Right lobe of liver (tissue), 6 donors: ENCODE measurements around the gene SLC7A6OS. TPM values are rescaled to one million over a fixed set of nuclear protein-coding genes. Genes with fewer than 3 reads are reported as not detected.

Experiments used
- ATAC-seq, 4 donors: fragments of 200-7000 bp; cut with Tn5 transposase; one replicate each; pipeline ENCODE4 v1.9.1; 2020; ENCODE audit warnings: mild to moderate bottlenecking in 4 of 4, moderate library complexity in 4 of 4
- DNase-seq, 3 donors: peaks; one replicate each; pipeline ENCODE4 v3.0.0-alpha.2; 2020
- H3K27ac ChIP-seq, 3 donors: fragments of 200-600 bp; one replicate each; pipeline ENCODE4 v1.8.0; 2022
- H3K27me3 ChIP-seq, 2 donors: fragments of 200-600 bp; one replicate each; pipeline ENCODE4 v1.8.0; 2022
- H3K36me3 ChIP-seq, 4 donors: fragments of 200-600 bp; sonication (generic) in 1 of 4; one replicate each; pipeline versions ENCODE4 v1.5.1 to v1.8.0; 2017 to 2022; ENCODE audit warnings: control low read depth in 1 of 4
- H3K4me1 ChIP-seq, 4 donors: fragments of 200-600 bp; sonication (generic) in 1 of 4; one replicate each; pipeline versions ENCODE4 v1.5.1 to v1.8.0; 2017 to 2022; ENCODE audit warnings: control low read depth in 1 of 4
- H3K4me3 ChIP-seq, 3 donors: fragments of 200-600 bp; one replicate each; pipeline ENCODE4 v1.8.0; 2022
- H3K9me3 ChIP-seq, 4 donors: fragments of 200-600 bp; sonication (generic) in 1 of 4; one replicate each; pipeline versions ENCODE4 v1.5.1 to v1.8.0; 2017 to 2022; ENCODE audit warnings: control low read depth in 1 of 4
- POLR2A ChIP-seq: fragments of 450-650 bp; IDR thresholded peaks from one replicate; pipeline ENCODE4 v1.6.1; 2017; ENCODE audit warnings: antibody characterized with exemption, mild to moderate bottlenecking
- WGBS: methylation state at CpG from one replicate; pipeline ENCODE4 v1.1.6; 2018; ENCODE audit warnings: low coverage, low lambda C conversion rate; ENCODE audit not compliant: insufficient coverage; ENCODE audit errors: missing lambda C conversion rate; 5-methylcytosine and 5-hydroxymethylcytosine counted together
- intact Hi-C, 2 donors: fragments of 100-400 bp; cut with DNase I; formaldehyde crosslinking; loops; one replicate each; pipeline versions ENCODE4 v1.11.2 to v1.14.1; 2022
- total RNA-seq, 6 experiments: library from RNA; depleted of rRNA in 2 of 6; stranded (reverse); fragments of >200 nt in 2 of 6; fragmentation: NEBNext Ultra II Directional in 3 of 6; extraction: Animal tissue kit (Norgen Biotek cat#: 25700) in 3 of 6; gene quantifications; one replicate each; pipeline versions ENCODE4 v1.1.0 to v1.2.4, GENCODE V29; 2016 to 2023
- TF ChIP-seq, protein P1 (sequence below), 4 donors: fragments of 200-600 bp in 3 of 4; fragments of 450-650 bp in 1 of 4; IDR thresholded peaks; one replicate each; pipeline versions ENCODE4 v1.5.1 to v1.8.0; 2016 to 2022; ENCODE audit warnings: antibody characterized with exemption in 4 of 4, mild to moderate bottlenecking in 2 of 4
- donor health status: DM: no; HTN: yes; CAD: no.
- donor health status: DM: no; HTN: no; CAD: no.
- donor health status: DM: no; HTN: no; CAD: no.
- donor health status: DM: no; HTN: yes; CAD: no.
- donor health status: DM: no; HTN: yes; CAD: no.

SLC7A6OS gene
- total RNA-seq, 6 experiments from 2014 or later = 4.0 to 5.4 (median 4.8) TPM

DNA sequence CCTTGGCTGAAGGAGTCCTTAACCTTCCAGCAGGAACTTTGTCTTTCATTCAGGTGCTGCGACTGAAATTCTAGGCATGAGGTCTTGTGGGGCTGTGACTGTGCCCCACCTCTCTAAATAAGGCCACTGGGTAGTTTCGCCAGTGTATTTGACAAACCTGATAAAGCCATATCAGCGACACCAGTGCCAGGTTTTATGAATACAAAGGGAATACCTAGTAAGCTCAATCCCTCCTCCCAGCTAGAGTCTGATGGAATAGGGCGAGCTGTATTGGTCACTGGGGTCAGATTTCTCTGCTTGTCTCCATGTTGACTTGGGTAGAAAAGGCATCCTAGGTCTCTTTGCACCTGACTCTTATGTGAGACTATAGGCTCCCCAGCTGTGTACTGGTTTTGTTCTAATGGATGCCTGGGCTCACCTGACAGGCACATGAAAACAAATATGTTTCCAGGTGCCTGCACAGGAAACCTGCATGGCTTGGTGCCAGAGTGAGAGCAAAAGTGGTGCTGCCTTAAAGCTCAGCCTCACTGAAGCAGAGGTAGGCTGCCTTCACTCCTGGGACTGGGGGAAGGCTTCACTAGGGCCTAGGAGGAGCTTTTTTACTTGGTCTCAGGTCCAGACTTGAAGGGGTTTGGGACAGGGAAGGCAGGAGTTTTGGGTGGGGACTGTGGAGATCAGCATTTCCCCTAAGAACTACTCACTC is 38.1 kb downstream of the SLC7A6OS start:
- Histone ChIP-seq H3K4me3 (no peak overlapping the region), H3K27me3 (no peaks in the 10 kb centered on the region), H3K4me1 (no peaks in the 10 kb centered on the region), H3K36me3 (no peaks in the 10 kb centered on the region), H3K9me3 (no peaks in the 10 kb centered on the region), H3K27ac (no peak overlapping the region)
- intact Hi-C loops = no loop called here
- no peak for DNase-seq
- WGBS = 83% methylated on average over 4 of the region's 4 CpGs
- ATAC-seq = no peak
- TF ChIP-seq, protein P1, sequence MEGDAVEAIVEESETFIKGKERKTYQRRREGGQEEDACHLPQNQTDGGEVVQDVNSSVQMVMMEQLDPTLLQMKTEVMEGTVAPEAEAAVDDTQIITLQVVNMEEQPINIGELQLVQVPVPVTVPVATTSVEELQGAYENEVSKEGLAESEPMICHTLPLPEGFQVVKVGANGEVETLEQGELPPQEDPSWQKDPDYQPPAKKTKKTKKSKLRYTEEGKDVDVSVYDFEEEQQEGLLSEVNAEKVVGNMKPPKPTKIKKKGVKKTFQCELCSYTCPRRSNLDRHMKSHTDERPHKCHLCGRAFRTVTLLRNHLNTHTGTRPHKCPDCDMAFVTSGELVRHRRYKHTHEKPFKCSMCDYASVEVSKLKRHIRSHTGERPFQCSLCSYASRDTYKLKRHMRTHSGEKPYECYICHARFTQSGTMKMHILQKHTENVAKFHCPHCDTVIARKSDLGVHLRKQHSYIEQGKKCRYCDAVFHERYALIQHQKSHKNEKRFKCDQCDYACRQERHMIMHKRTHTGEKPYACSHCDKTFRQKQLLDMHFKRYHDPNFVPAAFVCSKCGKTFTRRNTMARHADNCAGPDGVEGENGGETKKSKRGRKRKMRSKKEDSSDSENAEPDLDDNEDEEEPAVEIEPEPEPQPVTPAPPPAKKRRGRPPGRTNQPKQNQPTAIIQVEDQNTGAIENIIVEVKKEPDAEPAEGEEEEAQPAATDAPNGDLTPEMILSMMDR (IDR thresholded peaks at IDR 0.05) = no peak
- TF ChIP-seq POLR2A = no peak

DNA sequence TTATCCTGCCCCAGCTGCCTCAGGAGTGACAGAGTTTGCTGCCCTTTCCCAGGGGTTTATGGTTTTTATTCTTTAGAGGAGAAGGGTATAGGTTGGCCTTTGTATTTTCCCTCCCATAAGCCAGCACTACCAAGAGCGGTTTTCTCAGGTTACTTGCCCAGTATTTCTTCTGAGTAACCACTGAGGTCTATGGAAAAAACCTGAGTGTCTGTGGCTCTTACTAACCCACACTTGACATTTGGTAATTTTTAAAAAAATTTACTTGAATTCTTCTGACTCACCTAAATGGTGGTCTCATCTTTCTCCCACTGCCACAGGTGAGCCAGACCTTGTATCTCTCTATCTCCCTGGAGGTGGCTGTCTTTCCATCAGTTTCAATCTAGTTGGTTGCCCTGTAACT is 40.4 kb downstream of the SLC7A6OS start:
- DNase-seq (no peak), ATAC-seq (no peak)
- Histone ChIP-seq H3K4me1 (peaks cover 0 to 4% (median 0%) of the 10 kb centered on the region in 4 donors), H3K9me3 (no peaks in the 10 kb centered on the region), H3K27me3 (no peaks in the 10 kb centered on the region), H3K27ac (no peak overlapping the region), H3K36me3 (no peaks in the 10 kb centered on the region), H3K4me3 (no peak overlapping the region)
- no peak for TF ChIP-seq POLR2A
- TF ChIP-seq, protein P1 (IDR thresholded peaks at IDR 0.05) = no peak
- intact Hi-C loops = no loop called here
- WGBS = 38% methylated on average over 1 of the region's 1 CpG

DNA sequence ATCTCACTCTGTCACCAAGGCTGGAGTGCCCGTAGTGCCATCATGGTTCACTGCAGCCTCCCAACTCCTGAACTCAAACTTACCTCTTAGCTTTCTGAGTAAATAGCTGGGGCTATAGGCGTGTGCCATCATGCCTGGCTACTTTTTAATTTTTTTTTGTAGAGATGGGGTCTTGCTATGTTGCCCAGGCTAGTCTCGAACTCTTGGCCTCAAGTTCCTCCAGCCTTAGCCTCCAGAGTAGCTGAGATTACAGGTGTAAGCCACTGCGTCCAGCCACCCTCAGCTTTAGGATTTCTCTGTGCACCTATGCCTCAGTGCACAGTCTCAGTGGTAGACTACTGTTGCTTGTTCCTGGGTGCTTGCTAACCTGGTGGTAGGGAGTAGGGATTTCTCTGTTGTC is 41.0 kb downstream of the SLC7A6OS start:
- intact Hi-C loops = no loop called here
- no peak for TF ChIP-seq POLR2A
- TF ChIP-seq, protein P1 (IDR thresholded peaks at IDR 0.05) = no peak
- 75% methylated on average over 3 of the region's 4 CpGs for WGBS

DNA sequence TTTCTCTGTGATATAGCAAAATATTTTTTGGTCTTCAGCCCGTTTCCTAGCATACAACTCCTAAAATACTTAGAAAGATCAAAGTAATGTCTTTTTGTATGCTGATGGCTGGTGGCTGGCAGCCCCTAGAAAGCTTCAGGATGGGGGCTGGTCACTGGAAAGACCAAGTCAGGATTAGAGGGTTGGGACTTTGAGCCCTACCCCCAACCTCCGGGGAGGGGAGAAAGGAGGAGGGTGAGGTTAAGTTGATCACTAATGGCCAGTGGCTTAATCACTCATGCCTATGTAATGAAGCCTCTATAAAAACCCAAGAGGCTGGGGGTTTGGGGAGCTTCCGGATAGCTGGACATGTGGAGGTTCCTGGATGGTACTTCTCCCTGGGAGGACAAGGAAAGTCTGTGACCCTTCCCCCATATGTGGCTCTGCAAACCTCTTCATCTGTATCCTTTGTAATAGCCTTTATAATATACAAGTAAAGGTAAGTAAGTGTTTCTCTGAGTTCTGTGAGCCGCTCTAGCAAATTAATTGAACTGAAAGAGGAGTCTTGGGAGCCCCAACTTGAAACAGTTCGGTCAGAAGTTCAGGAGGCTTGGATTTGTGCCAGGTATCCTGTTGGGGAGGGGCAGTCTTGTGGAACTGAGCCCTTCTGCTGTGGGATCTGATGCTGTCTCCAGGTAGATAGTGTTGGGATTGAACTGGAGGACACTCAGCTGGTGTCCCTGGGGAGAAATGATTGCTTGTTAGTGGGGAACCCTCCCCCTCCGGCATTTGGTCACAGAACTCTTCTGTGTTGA is 42.9 kb downstream of the SLC7A6OS start:
- intact Hi-C loops = no loop called here
- H3K27ac ChIP-seq = no peak overlapping the region
- no peak overlapping the region for H3K4me3 ChIP-seq
- peaks cover 0 to 18% (median 0%) of the 10 kb centered on the region in 4 donors for H3K4me1 ChIP-seq
- no peak for DNase-seq
- TF ChIP-seq, protein P1 (IDR thresholded peaks at IDR 0.05) = no peak
- TF ChIP-seq POLR2A = no peak
- no peaks in the 10 kb centered on the region for H3K27me3 ChIP-seq
- no peak for ATAC-seq
- 57% methylated on average over 5 of the region's 6 CpGs for WGBS
- H3K9me3 ChIP-seq = no peaks in the 10 kb centered on the region
- no peaks in the 10 kb centered on the region for H3K36me3 ChIP-seq

More for the DNA sequence above, 41.0 kb downstream of the SLC7A6OS start:
- Histone ChIP-seq H3K27me3 (no peaks in the 10 kb centered on the region), H3K4me1 (peaks cover 0 to 10% (median 0%) of the 10 kb centered on the region in 4 donors), H3K9me3 (no peaks in the 10 kb centered on the region), H3K4me3 (no peak overlapping the region), H3K27ac (no peak overlapping the region), H3K36me3 (no peaks in the 10 kb centered on the region)
- ATAC-seq = no peak
- no peak for DNase-seq
